GM12878 (cell line): ENCODE data around the gene SNX15.

Experiments
- CBX3 ChIP-seq: fragments of 200-600 bp; sonication (generic); IDR thresholded peaks from 2 replicates; pipeline ENCODE4 v1.6.1; 2016; ENCODE audit warnings: low read depth, borderline replicate concordance
- E4F1 ChIP-seq: fragments of 450-650 bp; IDR thresholded peaks from 2 replicates; pipeline ENCODE4 v1.6.1; 2018; ENCODE audit warnings: borderline replicate concordance, mild to moderate bottlenecking; ENCODE audit not compliant: partially characterized antibody
- MLLT1 ChIP-seq: fragments of 450-650 bp; IDR thresholded peaks from 2 replicates; pipeline ENCODE4 v1.6.1; 2016; ENCODE audit warnings: mild to moderate bottlenecking
- MTA3 ChIP-seq: IDR thresholded peaks from 2 replicates; pipeline ENCODE4 v1.6.1; 2012; ENCODE audit warnings: low read length, inconsistent platforms, borderline replicate concordance
- PBX3 ChIP-seq: IDR thresholded peaks from 2 replicates; pipeline ENCODE4 v1.6.1; 2011; ENCODE audit warnings: mild to moderate bottlenecking, low read depth, low read length, moderate library complexity; ENCODE audit not compliant: insufficient replicate concordance
- POLR2A ChIP-seq: IDR thresholded peaks from 2 replicates; pipeline ENCODE4 v1.6.1; 2011; ENCODE audit warnings: low read depth, mild to moderate bottlenecking, low read length
- POLR2AphosphoS2 ChIP-seq: IDR thresholded peaks from 2 replicates; pipeline ENCODE4 v1.6.1; 2011; ENCODE audit warnings: low read depth, mild to moderate bottlenecking, low read length, improper control_type of control experiment, moderate library complexity
- POLR2AphosphoS5 ChIP-seq: IDR thresholded peaks from 2 replicates; pipeline ENCODE4 v1.6.1; 2011; ENCODE audit warnings: mild to moderate bottlenecking, low read length, inconsistent platforms
- RAD21 ChIP-seq: IDR thresholded peaks from 2 replicates; pipeline ENCODE4 v1.6.1; 2011; ENCODE audit warnings: mild to moderate bottlenecking, low read depth, low read length, moderate library complexity; ENCODE audit not compliant: insufficient read depth
- RFX5 ChIP-seq: IDR thresholded peaks from 2 replicates; pipeline ENCODE4 v1.6.1; 2011; ENCODE audit warnings: low read depth, low read length, improper control_type of control experiment
- SIN3A ChIP-seq: IDR thresholded peaks from 2 replicates; pipeline ENCODE4 v1.6.1; 2012; ENCODE audit warnings: low read depth, low read length, improper control_type of control experiment
- TF ChIP-seq, protein P1 (sequence below), 3 experiments: IDR thresholded peaks in 2 of 3; conservative IDR thresholded peaks in 1 of 3; 2 replicates each; pipeline ENCODE4 v1.5.1; 2011; ENCODE audit warnings: low read depth in 3 of 3, low read length in 3 of 3, mild to moderate bottlenecking in 3 of 3, control low read depth in 2 of 3, moderate library complexity in 2 of 3, inconsistent platforms in 1 of 3, mixed read lengths in 1 of 3; ENCODE audit not compliant: control insufficient read depth in 2 of 3, insufficient read depth in 1 of 3; ENCODE audit errors: extremely low read depth in 1 of 3

DNA sequence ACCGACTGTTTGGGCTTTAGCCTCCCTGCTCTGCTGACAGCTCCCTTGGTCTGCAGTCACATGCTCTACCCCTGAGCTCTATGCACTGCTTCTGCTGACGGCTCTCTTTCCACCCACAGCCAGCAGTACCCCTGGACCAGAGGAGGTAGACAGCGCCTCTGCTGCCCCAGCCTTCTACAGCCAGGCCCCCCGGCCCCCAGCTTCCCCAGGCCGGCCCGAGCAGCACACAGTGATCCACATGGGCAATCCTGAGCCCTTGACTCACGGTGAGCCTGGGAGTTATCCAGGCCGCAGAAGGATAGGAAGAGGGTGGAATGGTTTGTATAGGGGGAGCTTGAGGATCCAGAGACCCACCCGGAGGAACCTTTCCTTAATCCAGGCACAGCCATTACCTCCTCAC, 59.6 kb downstream of the SNX15 start:
- no peak for TF ChIP-seq MLLT1
- TF ChIP-seq, protein P1, sequence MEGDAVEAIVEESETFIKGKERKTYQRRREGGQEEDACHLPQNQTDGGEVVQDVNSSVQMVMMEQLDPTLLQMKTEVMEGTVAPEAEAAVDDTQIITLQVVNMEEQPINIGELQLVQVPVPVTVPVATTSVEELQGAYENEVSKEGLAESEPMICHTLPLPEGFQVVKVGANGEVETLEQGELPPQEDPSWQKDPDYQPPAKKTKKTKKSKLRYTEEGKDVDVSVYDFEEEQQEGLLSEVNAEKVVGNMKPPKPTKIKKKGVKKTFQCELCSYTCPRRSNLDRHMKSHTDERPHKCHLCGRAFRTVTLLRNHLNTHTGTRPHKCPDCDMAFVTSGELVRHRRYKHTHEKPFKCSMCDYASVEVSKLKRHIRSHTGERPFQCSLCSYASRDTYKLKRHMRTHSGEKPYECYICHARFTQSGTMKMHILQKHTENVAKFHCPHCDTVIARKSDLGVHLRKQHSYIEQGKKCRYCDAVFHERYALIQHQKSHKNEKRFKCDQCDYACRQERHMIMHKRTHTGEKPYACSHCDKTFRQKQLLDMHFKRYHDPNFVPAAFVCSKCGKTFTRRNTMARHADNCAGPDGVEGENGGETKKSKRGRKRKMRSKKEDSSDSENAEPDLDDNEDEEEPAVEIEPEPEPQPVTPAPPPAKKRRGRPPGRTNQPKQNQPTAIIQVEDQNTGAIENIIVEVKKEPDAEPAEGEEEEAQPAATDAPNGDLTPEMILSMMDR (IDR thresholded peaks at IDR 0.05 in 2 of 3, conservative IDR thresholded peaks at IDR 0.05 in 1 of 3; ENCODE audit: control insufficient read depth in 2 of 3, extremely low read depth in 1 of 3, insufficient read depth in 1 of 3, low read depth in 3 of 3, low read length in 3 of 3) = no peak
- TF ChIP-seq POLR2AphosphoS2 = no peak
- no peak for TF ChIP-seq SIN3A
- TF ChIP-seq RAD21 = no peak
- TF ChIP-seq PBX3 = no peak
- TF ChIP-seq POLR2AphosphoS5 = no peak
- TF ChIP-seq MTA3 = no peak
- no peak for TF ChIP-seq CBX3
- no peak; the same call in 1 of the 2 replicates for TF ChIP-seq POLR2A
- no peak for TF ChIP-seq RFX5
- no peak for TF ChIP-seq E4F1
